Activated naive CD4-positive, alpha-beta T cell treated with anti-CD3 and anti-CD28 coated beads, Interleukin-2, amount 50 U/mL, for 16 hours (primary cell): ENCODE results near the gene ASB7.
"Not testable (repeated sequence)": the region's sequence is repeated elsewhere in the genome, so short reads cannot be mapped to it uniquely, and the experiment has no call there.

ENCODE experiments used
- DNase-seq: peaks from one replicate; pipeline ENCODE4 v3.0.0-alpha.2; 2020

The ASB7 gene

DNA sequence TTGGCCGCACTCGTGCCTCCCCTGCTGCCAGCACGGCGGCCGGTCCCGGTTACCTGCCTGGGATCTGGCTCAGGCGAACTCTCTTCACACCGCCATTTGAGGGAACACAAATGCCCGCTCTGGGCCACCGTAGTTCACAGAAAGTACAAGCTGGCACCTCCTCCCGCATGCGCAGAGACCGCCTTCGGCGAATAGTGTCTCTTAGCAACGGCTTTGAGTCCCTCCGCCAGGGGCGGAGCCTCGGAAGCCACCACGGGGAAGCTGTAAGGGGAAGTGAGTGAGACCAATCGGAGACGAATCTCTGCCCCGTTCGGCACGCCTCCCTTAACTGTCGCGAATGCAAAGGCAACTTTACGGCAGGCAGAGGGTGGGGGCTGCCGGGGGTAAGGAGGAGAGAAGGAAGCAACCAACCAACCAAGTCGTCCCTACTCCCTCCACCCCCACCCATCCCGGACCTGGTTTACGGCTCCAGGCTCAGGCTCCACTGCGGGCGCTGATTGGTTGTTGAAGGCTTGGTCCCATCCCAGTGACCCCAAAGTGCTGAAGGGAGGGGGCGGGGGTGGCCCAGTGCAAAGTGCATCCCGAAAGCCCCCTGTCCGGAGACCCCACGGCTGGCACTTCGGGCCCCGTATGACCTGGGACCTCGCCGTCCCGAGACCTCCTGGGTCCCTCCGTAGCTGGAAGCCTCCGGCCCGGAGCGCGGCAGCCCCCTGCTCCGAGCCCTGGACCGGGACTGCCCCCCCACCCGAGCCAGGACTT lies at the start of gene ASB7, which contains the start of gene LINS1:
TSS of gene ASB7 (plus strand) at position 526 of the 759 bp plus-strand sequence. CDS start 9,628 bp downstream, outside the sequence.
TSS of gene LINS1 (minus strand) at position 121 of the 759 bp plus-strand sequence. CDS start 21,342 bp downstream, outside the sequence.
- peak; percentile 99 for DNase-seq

DNA sequence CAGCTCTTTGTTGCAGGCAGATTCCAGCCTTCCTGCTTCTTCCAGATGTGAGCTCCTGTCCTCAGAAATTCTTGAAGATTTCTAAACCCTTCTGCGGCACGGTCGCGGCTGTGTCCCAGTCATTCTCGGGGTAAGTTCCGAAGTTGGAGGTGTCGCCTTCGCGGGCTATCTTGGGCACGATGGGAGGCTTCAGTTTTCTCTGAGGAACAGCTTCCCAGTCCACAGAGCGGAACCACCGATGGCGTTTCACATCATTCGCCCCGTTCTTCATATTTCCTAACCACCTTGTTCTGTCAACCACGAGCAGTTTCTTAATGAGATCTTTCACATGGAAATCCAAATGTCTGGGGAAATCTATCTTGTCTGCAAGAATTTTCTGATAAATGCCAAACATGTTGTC lies 48.9 kb upstream of the ASB7 start:
- no peak for DNase-seq

- no peak for DNase-seq
Measured at GRCh38 chr15:100558771-100559254, 43.6 kb upstream of the ASB7 start.

- no peak for DNase-seq
Measured at GRCh38 chr15:100559330-100559729, 43.1 kb upstream of the ASB7 start.

GRCh38 chr15:100560323-100560722 lies 42.1 kb upstream of the ASB7 start:
- DNase-seq, result no peak

DNA sequence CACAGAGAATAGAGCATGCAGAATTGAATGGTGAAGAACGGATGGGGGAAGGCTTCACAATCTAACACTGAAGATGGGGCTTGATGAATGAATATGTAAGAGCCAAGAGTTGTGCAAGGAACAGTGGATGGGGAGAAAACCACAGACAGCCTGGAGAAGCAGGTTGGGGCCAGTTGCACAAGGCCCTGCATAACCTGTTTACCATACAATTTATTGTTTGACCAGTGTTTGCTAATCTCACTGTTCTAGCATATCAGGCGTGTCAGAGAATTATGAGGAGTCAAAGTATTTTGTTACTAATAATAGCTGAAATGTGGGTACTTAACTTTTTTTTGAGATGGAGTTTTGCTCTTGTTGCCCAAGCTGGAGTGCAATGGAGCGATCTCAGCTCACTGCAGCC lies 36.8 kb upstream of the ASB7 start:
- DNase-seq, result no peak

DNA sequence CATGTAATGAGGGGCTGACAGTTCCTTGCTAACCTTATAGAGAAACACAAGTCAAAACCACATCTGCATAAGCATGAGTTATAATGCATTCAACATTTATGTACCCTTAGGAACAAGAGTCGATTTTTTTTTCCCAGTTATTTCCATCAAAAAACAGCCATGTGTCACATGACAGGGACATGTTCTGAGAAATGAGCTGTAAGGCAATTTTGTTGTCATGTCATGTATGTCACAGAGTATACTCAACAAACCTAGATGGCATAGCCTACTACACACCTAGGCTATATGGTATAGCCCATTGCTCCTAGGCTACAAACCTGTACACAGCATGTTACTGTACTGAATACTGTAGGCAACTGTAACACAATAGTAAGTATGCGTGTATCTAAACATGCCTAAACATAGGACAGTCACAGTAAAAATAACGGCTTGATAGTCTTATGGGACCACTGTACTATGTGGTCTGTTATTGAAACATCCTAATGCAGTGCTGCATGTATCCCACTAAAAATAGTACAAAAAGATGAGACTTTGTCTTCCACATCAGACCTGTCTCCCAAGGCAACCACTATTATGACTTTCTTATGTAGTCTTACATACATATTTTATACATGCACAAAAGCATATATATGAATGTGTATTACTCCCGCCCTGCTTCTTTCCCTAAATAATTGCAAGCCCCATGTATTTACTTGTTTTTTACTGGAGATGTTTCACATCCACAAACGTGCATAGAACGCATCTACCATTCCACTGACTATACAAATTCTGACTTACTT lies 35.4 kb upstream of the ASB7 start:
- no peak for DNase-seq

DNA sequence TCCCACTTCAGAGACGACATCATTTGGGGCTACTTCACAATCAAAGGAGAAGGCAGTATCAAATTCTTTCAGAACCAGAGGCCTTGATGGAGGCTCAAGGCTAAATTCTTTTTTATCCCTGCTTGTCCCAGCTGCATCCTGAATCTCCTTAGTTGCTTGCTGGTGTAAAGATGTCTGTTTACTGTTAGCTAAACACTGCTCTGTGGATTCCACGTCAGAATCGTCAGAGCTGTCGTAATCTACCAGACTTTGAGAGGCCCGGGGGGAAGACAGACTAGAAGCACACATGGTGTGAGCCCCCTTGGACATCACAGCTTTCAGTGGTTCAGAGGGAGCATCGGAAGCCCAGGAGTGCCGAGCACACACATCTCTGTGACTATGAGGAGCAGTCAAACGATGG lies 33.0 kb upstream of the ASB7 start:
- DNase-seq, result no peak

- DNase-seq, result no peak
Measured at GRCh38 chr15:100570275-100570674, 32.1 kb upstream of the ASB7 start.

GRCh38 chr15:100570735-100571313 lies 31.6 kb upstream of the ASB7 start:
- no peak for DNase-seq

- DNase-seq, result no peak
Measured at GRCh38 chr15:100571592-100572167, 30.7 kb upstream of the ASB7 start.

DNA sequence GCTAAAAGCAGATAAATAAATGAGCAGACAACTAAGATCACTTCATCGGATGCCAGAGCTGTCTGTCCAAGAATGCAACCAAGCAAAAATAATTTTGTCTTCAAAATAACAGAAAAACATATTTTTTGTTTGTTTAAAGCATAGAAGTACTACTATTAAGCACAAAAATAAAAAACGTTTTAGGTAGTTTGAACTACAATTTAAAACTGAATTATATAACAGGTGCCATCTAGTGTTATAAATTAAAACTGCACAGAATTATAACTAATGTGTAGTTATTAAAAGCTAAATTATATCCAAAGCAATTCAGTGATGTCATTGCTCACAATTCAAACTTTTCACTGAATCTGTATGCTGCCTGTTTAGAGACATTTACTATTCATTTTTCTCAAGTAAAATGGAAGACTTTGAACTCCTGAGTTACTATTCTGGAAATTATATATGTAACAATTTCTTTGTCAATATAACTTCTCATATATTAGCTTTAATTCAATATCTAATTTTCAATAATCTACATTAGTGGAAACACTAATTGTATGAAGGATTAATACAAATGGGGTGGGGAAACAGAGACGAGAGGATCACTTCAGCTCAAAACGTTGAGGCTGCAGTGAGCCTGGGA lies 29.9 kb upstream of the ASB7 start:
- DNase-seq, result no peak

DNA sequence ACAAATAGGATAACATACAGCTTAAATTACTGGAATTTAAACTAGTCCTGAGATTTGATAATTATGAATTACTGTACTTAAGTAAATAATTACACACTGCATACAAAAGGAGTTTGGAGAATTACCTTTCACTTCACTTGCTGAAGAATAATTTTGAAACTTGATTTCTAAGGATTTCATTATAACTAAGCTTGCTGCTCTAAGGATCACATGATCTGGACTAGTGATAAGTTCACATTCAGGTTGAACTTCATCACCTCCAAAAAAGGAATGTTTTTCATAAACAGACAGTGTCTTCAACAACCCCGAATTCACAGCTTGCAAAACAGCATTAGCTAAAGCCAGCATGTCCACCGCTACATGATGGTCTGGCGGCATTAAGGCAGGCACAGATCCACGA lies 28.9 kb upstream of the ASB7 start:
- no peak for DNase-seq

- no peak for DNase-seq
Measured at GRCh38 chr15:100580414-100580813, 22.0 kb upstream of the ASB7 start.

DNA sequence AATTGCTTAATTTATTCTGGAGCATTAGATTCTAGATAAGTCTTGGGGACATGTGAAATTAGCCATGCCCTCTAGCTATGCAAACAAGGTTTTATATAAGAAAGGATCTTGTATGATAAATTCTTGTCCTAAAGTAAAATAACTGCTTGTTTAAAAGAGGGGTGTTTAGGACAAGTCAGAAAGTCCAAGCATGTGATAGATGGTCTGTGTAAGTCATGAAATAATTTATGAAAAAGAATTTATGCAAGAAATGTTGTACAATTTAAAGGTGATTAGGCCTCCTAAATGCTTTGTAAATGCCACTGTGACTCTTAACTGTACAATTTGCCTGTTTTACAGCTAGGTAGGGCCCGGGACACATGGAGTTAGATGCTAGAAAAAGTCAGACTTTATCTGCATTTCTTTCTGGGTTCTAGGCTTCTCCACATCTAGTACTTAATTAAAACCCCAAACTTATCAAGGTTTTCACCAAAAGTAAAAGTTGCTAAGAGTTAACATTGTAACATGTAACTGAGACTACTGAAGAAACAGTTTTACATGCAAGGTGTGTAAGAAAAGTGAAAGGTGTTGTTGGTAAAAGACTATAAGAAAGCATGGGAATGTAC lies 13.6 kb upstream of the ASB7 start:
- no peak for DNase-seq

- not testable (repeated sequence) for DNase-seq
Measured at GRCh38 chr15:100591163-100591562, 11.2 kb upstream of the ASB7 start.

- DNase-seq, result no peak
Measured at GRCh38 chr15:100591835-100592234, 10.6 kb upstream of the ASB7 start.

DNA sequence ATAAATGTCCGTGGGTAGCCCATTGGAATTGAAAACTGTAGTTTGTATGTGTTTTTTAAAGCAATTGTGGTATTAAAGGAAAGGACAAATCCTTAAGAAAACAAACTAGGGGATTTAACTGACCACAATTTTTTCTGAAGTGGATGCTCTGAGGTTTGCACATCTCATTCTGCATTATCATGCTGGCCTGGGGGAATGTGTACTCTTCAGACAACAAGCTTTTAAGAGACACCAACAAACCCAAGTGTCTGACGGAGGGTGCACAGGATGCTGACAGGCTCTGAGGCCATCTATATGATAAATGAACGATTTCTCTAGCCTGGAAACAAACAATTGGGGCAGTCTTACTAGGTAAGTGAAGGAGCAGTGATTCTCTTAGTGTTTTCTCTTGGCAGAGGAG lies 9.5 kb upstream of the ASB7 start:
- DNase-seq, result no peak

- DNase-seq, result no peak
Measured at GRCh38 chr15:100593431-100593830, 9.0 kb upstream of the ASB7 start.

DNA sequence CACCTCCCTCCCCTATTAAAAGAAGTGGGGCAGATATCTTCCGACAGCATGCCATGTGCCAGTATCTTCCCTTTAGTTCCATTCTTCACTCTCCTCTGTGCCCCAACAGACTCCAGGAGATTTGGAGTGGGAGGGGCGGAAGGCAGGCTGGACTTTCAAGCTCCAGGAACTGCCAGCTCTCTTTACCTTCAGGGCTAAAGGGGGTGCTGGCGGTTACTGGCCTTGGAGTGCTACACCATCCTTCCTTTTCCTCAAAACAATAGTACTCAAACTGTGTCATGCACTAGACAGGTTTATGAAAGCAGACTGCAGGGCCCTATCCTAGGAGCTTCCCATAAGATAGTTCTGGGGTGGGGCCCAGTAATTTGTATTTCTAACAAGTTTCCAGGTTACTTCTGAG lies 6.4 kb upstream of the ASB7 start:
- no peak for DNase-seq

GRCh38 chr15:100596792-100597191 lies 5.6 kb upstream of the ASB7 start:
- DNase-seq, result peak; percentile 90

- no peak for DNase-seq
Measured at GRCh38 chr15:100597862-100598261, 4.5 kb upstream of the ASB7 start.
